A673 (cell line): ENCODE data around the gene C19orf44.

ENCODE experiments used
- CTCF ChIP-seq: fragments of 300-800, 200-600 bp; sonication (generic); conservative IDR thresholded peaks from 2 replicates; pipeline ENCODE4 v1.5.1; 2017; ENCODE audit warnings: low read depth, mild to moderate bottlenecking, antibody characterized with exemption, low read length, moderate library complexity, mixed read lengths
- EZH2 ChIP-seq: fragments of 200-600 bp; sonication (generic); IDR thresholded peaks from 2 replicates; pipeline ENCODE4 v1.6.1; 2017; ENCODE audit warnings: borderline replicate concordance, low read depth, mild to moderate bottlenecking, mixed read lengths, antibody characterized with exemption, low read length; ENCODE audit not compliant: poor library complexity, severe bottlenecking

GRCh38 chr19:16463341-16463990, 32.7 kb upstream of the C19orf44 start:
- TF ChIP-seq CTCF (no peak), EZH2 (no peak)
